ENCODE results near the gene RNF169. TPM values are rescaled to one million over a fixed set of nuclear protein-coding genes. Genes with fewer than 3 reads are reported as not detected.

RNF169 gene
- total and polyA plus RNA-seq, 9 of the 15 experiments (the other 6 are each of a cell fraction or from before 2014, with no cell fraction given), result 0.68 to 18.1 (median 10.1) TPM

GRCh38 chr11:74776546-74776945 lies 27.9 kb downstream of the RNF169 start:
- ATAC-seq (no peak), FAIRE-seq (no peak), DNase-seq (ENCODE audit: extremely low read depth in 1 of 4, low spot score in 3 of 4) (no peak)
- ChIA-PET POLR2A (no interaction called here), CTCF (ENCODE audit: low intra/inter-chr PET ratio) (no interaction called here)
- H3K9ac ChIP-seq (ENCODE audit: insufficient read depth in 1 of 2, low read depth in 2 of 2, low read length in 2 of 2), result no peak overlapping the region
- H3K4me2 ChIP-seq (ENCODE audit: insufficient read depth, low read length), result no peak overlapping the region
- in situ Hi-C loops (cut with MboI), result no loop called here
- no peak overlapping the region for H3K4me3 ChIP-seq
- H3K9me1 ChIP-seq (ENCODE audit: control insufficient read depth, insufficient read depth, low read length), result no peaks in the 10 kb centered on the region
- TF ChIP-seq TFAP4 (CRISPR knock-in tag; IDR thresholded peaks at IDR 0.05; ENCODE audit: borderline replicate concordance), result no peak
- no peak for TF ChIP-seq MBD2 (IDR thresholded peaks at IDR 0.05; ENCODE audit: borderline replicate concordance, low read depth)
- TF ChIP-seq PURB (CRISPR knock-in tag; IDR thresholded peaks at IDR 0.05; ENCODE audit: low read depth), result no peak
- no peak for TF ChIP-seq LCOR (CRISPR knock-in tag; IDR thresholded peaks at IDR 0.05)
- TF ChIP-seq YY1 (IDR thresholded peaks at IDR 0.05; ENCODE audit: borderline replicate concordance in 1 of 3, control insufficient read depth in 1 of 3, extremely low read depth in 1 of 3, insufficient read depth in 3 of 3, insufficient read length in 1 of 3, insufficient replicate concordance in 2 of 3, low read depth in 1 of 3, low read length in 2 of 3), result no peak
- TF ChIP-seq PTTG1 (tag; IDR thresholded peaks at IDR 0.05; ENCODE audit: low read depth), result no peak
- TF ChIP-seq BACH1 (tag; IDR thresholded peaks at IDR 0.05), result no peak
- TF ChIP-seq CBX3 (IDR thresholded peaks at IDR 0.05; ENCODE audit: borderline replicate concordance in 1 of 2, low read length in 2 of 2), result no peak
- no peak for TF ChIP-seq ZNF282 (CRISPR knock-in tag; IDR thresholded peaks at IDR 0.05)
- no peak for TF ChIP-seq TSC22D4 (tag; IDR thresholded peaks at IDR 0.05)
- TF ChIP-seq NEUROD1 (IDR thresholded peaks at IDR 0.05; ENCODE audit: borderline replicate concordance, low read depth, low read length, partially characterized antibody), result no peak
- TF ChIP-seq RFX7 (CRISPR knock-in tag; IDR thresholded peaks at IDR 0.05), result no peak
- no peak for TF ChIP-seq ATF7 (IDR thresholded peaks at IDR 0.05)
- TF ChIP-seq ILF3 (IDR thresholded peaks at IDR 0.05; ENCODE audit: borderline replicate concordance), result no peak
- H3K4me1 ChIP-seq (replicated peaks in 1 of 2; ENCODE audit: control insufficient read depth in 2 of 2, insufficient read depth in 2 of 2, low read length in 2 of 2), result no peaks in the 10 kb centered on the region; a peak in 2 of 5 replicates
- intact Hi-C loops (cut with micrococcal nuclease), result no loop called here
- H2AFZ ChIP-seq (ENCODE audit: low read depth, low read length), result no peak overlapping the region
- no TSS peak for BruUV-seq (replicated peaks)
- no peaks in the 10 kb centered on the region for H4K20me1 ChIP-seq (replicated peaks; ENCODE audit: control insufficient read depth, insufficient read depth, low read length)
- no peaks in the 10 kb centered on the region for H3K27me3 ChIP-seq (ENCODE audit: control insufficient read depth in 2 of 2, insufficient read depth in 2 of 2, low read length in 2 of 2)
- H3K36me3 ChIP-seq (ENCODE audit: control insufficient read depth, insufficient read depth, low read length), result peaks cover 8% of the 10 kb centered on the region; the same call in 1 of the 3 replicates
- H3K27ac ChIP-seq (ENCODE audit: extremely low read depth, low read depth, low read length), result no peak overlapping the region
- no peaks in the 10 kb centered on the region for H3K9me3 ChIP-seq (replicated peaks; ENCODE audit: control insufficient read depth, insufficient read depth, low read depth, low read length)
- peaks cover 44% of the 10 kb centered on the region for H3K79me2 ChIP-seq (ENCODE audit: control insufficient read depth, insufficient read depth, low read length)

Measured in K562 (cell line).